ENCODE results near the gene NSMF. TPM values are rescaled to one million over a fixed set of nuclear protein-coding genes. Genes with fewer than 3 reads are reported as not detected.

NSMF gene
- total and polyA plus RNA-seq, 2 of the 8 experiments (the other 6 are each of a cell fraction or from before 2014, with no cell fraction given) = 56.7 to 65.1 TPM

DNA sequence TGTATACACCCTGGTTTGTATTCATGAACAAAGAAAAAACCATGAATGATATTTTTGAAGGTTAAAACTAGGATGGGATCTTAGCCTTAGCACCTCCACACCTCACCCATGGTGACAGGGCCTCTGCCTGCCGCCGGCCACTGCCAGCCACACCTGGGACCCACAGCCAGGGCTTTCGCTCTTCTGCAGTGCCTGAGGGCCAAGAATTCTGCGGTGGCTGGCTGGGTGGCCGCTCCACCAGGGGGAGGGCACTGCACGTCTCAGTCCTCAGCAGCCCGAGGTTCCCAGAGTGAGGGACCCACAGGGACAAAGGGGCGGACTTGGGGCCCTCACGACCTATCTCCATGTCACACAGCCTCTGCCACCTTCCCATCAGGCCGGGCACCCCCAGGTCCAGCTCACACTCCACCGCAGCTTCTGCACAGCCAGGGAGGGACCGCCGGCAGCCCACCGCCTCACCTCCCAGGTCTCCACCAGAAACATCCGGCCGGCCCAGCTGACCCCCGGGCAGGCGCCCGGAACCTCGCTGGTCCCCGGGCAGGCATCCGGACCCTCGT lies 43.0 kb downstream of the NSMF start (continued):
- TF ChIP-seq, protein P1, sequence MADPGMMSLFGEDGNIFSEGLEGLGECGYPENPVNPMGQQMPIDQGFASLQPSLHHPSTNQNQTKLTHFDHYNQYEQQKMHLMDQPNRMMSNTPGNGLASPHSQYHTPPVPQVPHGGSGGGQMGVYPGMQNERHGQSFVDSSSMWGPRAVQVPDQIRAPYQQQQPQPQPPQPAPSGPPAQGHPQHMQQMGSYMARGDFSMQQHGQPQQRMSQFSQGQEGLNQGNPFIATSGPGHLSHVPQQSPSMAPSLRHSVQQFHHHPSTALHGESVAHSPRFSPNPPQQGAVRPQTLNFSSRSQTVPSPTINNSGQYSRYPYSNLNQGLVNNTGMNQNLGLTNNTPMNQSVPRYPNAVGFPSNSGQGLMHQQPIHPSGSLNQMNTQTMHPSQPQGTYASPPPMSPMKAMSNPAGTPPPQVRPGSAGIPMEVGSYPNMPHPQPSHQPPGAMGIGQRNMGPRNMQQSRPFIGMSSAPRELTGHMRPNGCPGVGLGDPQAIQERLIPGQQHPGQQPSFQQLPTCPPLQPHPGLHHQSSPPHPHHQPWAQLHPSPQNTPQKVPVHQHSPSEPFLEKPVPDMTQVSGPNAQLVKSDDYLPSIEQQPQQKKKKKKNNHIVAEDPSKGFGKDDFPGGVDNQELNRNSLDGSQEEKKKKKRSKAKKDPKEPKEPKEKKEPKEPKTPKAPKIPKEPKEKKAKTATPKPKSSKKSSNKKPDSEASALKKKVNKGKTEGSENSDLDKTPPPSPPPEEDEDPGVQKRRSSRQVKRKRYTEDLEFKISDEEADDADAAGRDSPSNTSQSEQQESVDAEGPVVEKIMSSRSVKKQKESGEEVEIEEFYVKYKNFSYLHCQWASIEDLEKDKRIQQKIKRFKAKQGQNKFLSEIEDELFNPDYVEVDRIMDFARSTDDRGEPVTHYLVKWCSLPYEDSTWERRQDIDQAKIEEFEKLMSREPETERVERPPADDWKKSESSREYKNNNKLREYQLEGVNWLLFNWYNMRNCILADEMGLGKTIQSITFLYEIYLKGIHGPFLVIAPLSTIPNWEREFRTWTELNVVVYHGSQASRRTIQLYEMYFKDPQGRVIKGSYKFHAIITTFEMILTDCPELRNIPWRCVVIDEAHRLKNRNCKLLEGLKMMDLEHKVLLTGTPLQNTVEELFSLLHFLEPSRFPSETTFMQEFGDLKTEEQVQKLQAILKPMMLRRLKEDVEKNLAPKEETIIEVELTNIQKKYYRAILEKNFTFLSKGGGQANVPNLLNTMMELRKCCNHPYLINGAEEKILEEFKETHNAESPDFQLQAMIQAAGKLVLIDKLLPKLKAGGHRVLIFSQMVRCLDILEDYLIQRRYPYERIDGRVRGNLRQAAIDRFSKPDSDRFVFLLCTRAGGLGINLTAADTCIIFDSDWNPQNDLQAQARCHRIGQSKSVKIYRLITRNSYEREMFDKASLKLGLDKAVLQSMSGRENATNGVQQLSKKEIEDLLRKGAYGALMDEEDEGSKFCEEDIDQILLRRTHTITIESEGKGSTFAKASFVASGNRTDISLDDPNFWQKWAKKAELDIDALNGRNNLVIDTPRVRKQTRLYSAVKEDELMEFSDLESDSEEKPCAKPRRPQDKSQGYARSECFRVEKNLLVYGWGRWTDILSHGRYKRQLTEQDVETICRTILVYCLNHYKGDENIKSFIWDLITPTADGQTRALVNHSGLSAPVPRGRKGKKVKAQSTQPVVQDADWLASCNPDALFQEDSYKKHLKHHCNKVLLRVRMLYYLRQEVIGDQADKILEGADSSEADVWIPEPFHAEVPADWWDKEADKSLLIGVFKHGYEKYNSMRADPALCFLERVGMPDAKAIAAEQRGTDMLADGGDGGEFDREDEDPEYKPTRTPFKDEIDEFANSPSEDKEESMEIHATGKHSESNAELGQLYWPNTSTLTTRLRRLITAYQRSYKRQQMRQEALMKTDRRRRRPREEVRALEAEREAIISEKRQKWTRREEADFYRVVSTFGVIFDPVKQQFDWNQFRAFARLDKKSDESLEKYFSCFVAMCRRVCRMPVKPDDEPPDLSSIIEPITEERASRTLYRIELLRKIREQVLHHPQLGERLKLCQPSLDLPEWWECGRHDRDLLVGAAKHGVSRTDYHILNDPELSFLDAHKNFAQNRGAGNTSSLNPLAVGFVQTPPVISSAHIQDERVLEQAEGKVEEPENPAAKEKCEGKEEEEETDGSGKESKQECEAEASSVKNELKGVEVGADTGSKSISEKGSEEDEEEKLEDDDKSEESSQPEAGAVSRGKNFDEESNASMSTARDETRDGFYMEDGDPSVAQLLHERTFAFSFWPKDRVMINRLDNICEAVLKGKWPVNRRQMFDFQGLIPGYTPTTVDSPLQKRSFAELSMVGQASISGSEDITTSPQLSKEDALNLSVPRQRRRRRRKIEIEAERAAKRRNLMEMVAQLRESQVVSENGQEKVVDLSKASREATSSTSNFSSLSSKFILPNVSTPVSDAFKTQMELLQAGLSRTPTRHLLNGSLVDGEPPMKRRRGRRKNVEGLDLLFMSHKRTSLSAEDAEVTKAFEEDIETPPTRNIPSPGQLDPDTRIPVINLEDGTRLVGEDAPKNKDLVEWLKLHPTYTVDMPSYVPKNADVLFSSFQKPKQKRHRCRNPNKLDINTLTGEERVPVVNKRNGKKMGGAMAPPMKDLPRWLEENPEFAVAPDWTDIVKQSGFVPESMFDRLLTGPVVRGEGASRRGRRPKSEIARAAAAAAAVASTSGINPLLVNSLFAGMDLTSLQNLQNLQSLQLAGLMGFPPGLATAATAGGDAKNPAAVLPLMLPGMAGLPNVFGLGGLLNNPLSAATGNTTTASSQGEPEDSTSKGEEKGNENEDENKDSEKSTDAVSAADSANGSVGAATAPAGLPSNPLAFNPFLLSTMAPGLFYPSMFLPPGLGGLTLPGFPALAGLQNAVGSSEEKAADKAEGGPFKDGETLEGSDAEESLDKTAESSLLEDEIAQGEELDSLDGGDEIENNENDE (IDR thresholded peaks at IDR 0.05; ENCODE audit: insufficient replicate concordance, low read length) = no peak
- no peak for TF ChIP-seq EP300 (IDR thresholded peaks at IDR 0.05; ENCODE audit: borderline replicate concordance in 1 of 2, low read depth in 2 of 2, low read length in 2 of 2)
- TF ChIP-seq CBX8 (IDR thresholded peaks at IDR 0.05; ENCODE audit: borderline replicate concordance, low read depth, low read length) = no peak
- no peak for TF ChIP-seq EZH2 (IDR thresholded peaks at IDR 0.05; ENCODE audit: low read depth, low read length, severe bottlenecking)
- TF ChIP-seq NRF1 (IDR thresholded peaks at IDR 0.05; ENCODE audit: low read depth, low read length) = no peak
- TF ChIP-seq, protein P2, sequence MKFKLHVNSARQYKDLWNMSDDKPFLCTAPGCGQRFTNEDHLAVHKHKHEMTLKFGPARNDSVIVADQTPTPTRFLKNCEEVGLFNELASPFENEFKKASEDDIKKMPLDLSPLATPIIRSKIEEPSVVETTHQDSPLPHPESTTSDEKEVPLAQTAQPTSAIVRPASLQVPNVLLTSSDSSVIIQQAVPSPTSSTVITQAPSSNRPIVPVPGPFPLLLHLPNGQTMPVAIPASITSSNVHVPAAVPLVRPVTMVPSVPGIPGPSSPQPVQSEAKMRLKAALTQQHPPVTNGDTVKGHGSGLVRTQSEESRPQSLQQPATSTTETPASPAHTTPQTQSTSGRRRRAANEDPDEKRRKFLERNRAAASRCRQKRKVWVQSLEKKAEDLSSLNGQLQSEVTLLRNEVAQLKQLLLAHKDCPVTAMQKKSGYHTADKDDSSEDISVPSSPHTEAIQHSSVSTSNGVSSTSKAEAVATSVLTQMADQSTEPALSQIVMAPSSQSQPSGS (IDR thresholded peaks at IDR 0.05; ENCODE audit: low read length) = no peak
- no peak for TF ChIP-seq POLR2A (IDR thresholded peaks at IDR 0.05; ENCODE audit: control extremely low read depth in 1 of 2, low read depth in 2 of 2, low read length in 2 of 2)
- TF ChIP-seq SUZ12 (IDR thresholded peaks at IDR 0.05; ENCODE audit: low read length) = no peak
- no peak for TF ChIP-seq SP2 (IDR thresholded peaks at IDR 0.05; ENCODE audit: low read length)

Measured in H1 (cell line).